Neural progenitor cell (in vitro differentiated cells): ENCODE measurements around the gene COPA.

Source experiments
- CTCF ChIP-seq: fragments of 200-600 bp; sonication (generic); IDR thresholded peaks from 2 replicates; pipeline ENCODE4 v1.5.1; 2017; ENCODE audit warnings: antibody characterized with exemption, mild to moderate bottlenecking
- EZH2 ChIP-seq: fragments of 200-600 bp; sonication (generic); IDR thresholded peaks from 2 replicates; pipeline ENCODE4 v1.6.1; 2017; ENCODE audit warnings: antibody characterized with exemption, mild to moderate bottlenecking, moderate library complexity
- EZH2phosphoT487 ChIP-seq: fragments of 200-600 bp; sonication (generic); IDR thresholded peaks from 2 replicates; pipeline ENCODE4 v1.6.1; 2017; ENCODE audit warnings: antibody characterized with exemption

GRCh38 chr1:160370561-160371345 lies 27.7 kb upstream of the COPA start:
- TF ChIP-seq CTCF, result no peak
- TF ChIP-seq EZH2phosphoT487, result no peak
- no peak for TF ChIP-seq EZH2
